GM10266 (cell line): ENCODE measurements around the gene PHACTR3.

Experiments used
- DNase-seq: peaks from one replicate; pipeline ENCODE4 v3.0.0; 2012; ENCODE audit errors: extremely low spot score
- TF ChIP-seq, protein P1 (sequence below): IDR thresholded peaks from 2 replicates; pipeline ENCODE4 v1.5.1; 2012; ENCODE audit warnings: mild to moderate bottlenecking, low read depth; ENCODE audit not compliant: control insufficient read depth, insufficient read depth; ENCODE audit errors: missing control alignments

Gene PHACTR3

DNA sequence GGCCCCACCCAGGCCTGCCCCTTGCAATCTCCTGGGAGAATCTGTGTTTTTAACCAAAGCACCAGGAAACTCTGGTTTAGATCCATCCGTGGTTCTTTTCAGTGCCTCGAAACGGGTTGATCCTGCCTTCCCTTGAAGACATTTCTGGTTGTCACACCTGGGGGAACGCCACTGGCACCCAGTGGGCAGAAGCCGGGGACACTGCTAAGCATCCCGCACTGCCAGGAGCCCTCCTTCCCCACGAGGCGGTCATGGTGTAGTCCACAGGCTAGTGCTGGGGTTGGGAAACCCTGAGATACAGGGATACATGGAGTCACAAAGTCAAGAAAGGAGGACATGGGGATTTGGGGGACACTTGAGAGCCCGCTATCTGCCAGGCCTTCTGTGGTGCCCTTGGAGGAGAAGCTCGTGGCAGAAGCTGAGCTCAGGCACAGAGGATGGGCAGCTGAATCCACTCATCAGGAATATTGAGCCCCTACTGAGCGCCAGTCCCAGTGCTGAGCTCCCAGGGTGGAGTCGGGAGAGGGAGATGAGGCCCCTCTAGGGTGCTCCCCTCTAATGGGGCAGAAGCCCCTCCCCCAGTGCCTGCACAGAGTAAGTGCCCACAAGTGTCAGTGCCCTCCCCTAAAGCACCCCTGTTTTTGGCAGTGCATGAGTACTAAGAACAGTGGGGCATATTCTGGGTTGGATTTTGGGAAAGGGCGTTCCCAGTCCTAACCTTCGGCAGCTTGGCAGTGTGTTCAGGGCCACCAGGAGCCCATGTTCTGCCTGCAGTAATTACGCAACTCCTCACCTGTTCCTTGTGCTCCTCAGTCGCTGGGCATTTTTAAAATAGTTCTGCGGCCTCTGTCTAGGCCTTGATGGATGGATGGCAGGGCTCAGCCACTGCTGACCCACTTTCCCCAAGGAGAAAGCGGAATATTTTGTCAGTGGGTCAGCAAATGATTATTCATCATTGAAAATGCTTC lies 25.6 kb upstream of the PHACTR3 start:
- no peak for DNase-seq
- TF ChIP-seq, protein P1, sequence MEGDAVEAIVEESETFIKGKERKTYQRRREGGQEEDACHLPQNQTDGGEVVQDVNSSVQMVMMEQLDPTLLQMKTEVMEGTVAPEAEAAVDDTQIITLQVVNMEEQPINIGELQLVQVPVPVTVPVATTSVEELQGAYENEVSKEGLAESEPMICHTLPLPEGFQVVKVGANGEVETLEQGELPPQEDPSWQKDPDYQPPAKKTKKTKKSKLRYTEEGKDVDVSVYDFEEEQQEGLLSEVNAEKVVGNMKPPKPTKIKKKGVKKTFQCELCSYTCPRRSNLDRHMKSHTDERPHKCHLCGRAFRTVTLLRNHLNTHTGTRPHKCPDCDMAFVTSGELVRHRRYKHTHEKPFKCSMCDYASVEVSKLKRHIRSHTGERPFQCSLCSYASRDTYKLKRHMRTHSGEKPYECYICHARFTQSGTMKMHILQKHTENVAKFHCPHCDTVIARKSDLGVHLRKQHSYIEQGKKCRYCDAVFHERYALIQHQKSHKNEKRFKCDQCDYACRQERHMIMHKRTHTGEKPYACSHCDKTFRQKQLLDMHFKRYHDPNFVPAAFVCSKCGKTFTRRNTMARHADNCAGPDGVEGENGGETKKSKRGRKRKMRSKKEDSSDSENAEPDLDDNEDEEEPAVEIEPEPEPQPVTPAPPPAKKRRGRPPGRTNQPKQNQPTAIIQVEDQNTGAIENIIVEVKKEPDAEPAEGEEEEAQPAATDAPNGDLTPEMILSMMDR, result no peak

DNA sequence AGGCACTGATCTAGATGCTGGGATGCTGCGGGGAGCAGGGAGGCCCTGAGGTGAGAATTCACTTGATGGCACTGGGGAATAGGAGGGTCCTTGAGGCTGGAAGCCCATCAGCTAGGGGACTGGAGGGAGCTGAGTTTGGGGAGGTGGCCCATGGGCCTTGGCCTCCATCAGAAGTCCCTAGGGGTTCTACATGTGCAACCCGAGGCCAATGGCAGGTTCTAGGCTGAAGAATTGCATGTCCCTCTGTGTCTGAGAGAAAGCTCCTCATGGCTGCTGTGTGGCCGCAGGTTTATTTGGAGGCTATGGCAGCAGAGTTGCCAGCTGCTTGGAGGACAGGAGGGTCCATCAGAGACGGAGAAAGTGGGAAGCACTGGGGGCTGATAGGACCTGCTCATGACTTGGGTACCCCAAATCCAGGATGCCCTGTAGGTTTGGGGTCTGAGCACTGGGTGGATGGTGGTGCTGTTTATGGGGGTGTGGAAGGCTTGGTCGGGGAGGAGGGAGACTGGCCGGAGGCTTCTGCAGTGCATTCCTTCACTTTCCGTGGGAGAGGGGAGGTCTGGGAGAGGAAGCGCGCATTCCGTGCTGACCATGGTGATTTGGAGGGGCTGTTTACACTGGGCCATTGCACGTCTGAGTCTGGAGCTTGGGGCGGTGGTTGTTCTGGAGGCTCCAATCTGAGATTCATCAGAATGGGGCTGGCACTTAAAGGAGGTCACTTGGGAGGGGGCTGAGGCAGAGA lies 24.8 kb upstream of the PHACTR3 start:
- no peak for DNase-seq
- TF ChIP-seq, protein P1, result no peak

DNA sequence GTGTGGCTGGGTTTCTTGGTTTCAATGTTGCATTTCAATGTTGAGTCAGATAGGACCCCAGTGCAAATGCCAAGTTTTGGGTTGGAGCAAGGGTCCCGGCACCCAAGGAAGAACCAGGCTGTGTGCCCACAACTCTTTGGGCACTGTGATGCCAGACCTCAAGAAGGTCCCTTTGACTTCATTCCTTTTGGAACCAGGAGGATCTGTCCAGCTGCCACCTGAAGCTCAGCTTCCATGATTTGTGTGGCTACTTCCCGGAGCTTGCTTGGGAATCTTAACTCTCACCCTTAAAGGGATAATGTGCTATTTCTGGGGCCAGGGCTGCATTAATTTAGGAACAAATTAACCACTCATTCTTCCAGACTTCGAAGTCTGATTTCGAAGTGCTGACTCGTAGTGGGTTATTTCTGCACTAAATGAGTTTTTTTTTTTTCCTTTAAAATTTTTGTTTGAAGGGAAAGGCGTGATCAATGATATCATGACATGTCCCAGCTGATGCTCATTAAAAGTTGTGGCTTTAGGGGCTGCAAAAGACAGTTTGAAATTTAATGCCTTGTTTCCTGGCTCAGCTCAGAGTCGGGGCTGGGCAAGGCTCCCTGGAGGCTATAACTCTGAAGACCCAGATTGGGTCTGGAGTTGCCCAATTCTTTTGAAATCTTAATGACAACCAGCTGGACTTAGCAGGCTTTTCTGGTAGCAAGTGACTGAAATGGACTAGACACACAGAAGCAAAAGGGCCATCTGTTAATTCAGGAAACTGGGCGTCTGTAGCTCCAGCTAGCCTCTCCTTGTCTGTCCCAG lies 24.0 kb upstream of the PHACTR3 start:
- TF ChIP-seq, protein P1, result no peak
- DNase-seq, result no peak

DNA sequence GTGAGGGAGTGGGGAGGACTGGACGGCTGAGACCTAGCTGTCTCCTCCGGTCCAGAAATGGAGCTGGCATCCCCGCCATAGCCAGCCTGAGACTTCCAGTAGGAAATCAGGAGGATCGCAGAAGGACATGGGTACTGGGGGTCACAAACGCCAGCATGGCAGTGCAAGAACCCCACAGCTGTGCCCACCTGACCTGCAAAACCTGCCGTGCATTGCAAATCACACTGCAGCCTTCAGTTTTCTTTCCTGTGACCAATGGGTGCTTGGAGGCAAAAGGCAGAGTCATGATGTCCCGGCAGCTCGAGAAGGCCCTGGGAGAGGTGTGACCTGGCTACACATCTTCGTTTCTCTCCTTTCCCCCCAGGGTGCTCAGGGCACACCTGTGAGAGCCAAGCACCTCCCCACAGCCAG lies 23.3 kb upstream of the PHACTR3 start:
- TF ChIP-seq, protein P1, result no peak
- DNase-seq, result no peak

DNA sequence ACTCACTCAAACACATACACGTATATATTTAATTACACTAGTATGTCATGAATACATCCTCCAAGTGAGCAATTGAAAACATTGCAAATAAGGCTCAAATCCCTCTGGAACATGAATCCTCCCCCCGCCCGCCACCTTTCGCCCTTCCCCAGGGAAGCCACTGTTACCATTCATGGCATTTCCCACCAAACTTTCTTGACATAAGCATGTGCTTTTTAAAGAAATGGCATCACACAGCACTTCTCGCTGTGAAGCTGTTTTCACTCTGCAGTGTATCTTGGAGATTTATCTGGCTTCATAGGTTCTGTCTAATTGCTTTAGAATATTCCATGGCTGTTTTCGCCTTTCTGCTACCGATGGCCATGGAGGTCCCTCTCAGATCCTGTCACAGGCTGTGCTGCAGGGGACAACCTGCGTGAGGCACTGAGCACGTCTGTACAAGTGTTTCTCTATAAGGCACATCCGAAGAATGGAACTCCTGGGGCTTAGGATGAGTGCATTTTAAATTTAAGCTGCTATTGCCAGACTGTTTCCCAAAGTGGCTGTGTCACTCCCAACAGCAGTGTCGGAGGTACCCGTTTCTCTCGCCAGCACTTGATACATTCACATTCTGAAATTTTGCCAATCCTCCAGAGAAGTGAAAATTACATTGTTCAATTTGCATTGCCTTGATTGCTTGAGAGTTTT lies 22.2 kb upstream of the PHACTR3 start:
- TF ChIP-seq, protein P1, result no peak
- no peak for DNase-seq

DNA sequence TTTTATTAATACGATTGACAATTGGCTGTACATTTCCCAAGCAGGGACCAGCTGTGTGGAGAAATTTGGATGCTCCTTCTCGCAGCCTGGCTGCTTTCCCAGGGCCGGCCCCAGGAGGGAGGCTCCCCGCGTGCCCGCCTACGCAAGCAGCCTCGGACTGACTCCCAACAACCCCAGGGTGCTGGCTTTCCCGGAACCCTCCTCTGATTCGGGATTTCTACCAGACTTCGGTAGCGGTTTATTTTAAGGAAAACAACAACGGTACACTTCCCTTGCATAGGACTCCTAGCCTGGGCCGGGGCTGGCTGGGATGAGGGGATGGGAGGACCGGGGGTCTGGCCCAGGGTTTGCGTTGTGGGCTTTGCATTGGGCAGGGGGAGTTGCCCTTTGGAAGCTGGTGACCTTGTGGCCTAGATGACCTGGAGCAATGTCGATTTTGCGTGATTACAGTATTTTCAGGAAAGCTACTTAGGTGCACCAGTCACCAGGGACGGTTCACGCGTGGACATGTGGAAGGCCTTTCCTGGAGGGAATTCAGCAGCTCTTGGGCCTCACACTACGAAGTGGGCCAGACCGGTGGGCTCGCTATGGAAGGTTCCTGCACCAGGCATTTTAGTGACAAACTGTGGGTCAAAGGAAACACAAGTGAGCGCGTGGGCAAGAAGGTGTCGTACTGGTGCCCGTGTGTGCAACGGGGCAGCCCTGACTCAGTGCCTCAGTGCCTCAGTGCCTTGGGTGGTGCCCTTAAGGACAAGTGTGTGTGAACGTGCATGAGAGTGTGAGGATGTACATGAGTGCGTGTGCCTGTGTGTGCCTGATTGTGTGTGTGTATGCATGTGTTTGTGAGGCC lies 20.7 kb upstream of the PHACTR3 start:
- TF ChIP-seq, protein P1, result no peak
- DNase-seq, result no peak
